K562 (cell line): ENCODE results near the gene ATG7. TPM values are rescaled to one million over a fixed set of nuclear protein-coding genes. Genes with fewer than 3 reads are reported as not detected.
"Not testable (repeated sequence)": the region's sequence is repeated elsewhere in the genome, so short reads cannot be mapped to it uniquely, and the experiment has no call there.

Source experiments
- ATAC-seq: fragments of 200-7000 bp; cut with Tn5 transposase; 3 replicates; pipeline ENCODE4 v1.9.1; 2020; ENCODE audit warnings: moderate library complexity
- BruUV-seq: library from RNA; stranded (reverse); fragments of 400-500 nt; replicated peaks from 2 replicates; lab custom pipeline; 2021; lab: Mats Ljungman, UMichigan
- CTCF ChIA-PET: fragments of 300-600 bp; formaldehyde crosslinking; extraction: SDS; loops from one replicate; lab custom pipeline; 2021; ENCODE audit warnings: low intra/inter-chr PET ratio; lab: Yijun Ruan, JAX
- POLR2A ChIA-PET: fragments of 300-600, 350-650 bp; sonication (Branson Sonifier 250); formaldehyde crosslinking; extraction: SDS; loops from one replicate; lab custom pipeline; 2021; ENCODE audit warnings: antibody characterized with exemption, inconsistent platforms; lab: Yijun Ruan, JAX
- DNase-seq, 4 experiments: peaks; one replicate each; pipeline versions ENCODE4 v3.0.0 to v3.0.0-alpha.2; 2011 to 2018; ENCODE audit warnings: low spot score in 3 of 4, mixed read lengths in 3 of 4; ENCODE audit errors: extremely low read depth in 1 of 4
- FAIRE-seq: peaks from 2 replicates; lab custom pipeline; 2011; peaks lifted over from hg19 to GRCh38; lab: Jason Lieb, UNC
- H2AFZ ChIP-seq: 2 replicates; pipeline ENCODE4 v1.6.0; 2011; ENCODE audit warnings: low read depth, low read length, control low read depth, inconsistent platforms
- H3K27ac ChIP-seq: fragments of 200-600 bp; 3 replicates; pipeline ENCODE4 v1.8.0; 2011; ENCODE audit warnings: low read depth, mild to moderate bottlenecking, control low read depth, inconsistent platforms, low read length, moderate library complexity, mixed read lengths; ENCODE audit errors: extremely low read depth
- H3K27me3 ChIP-seq, 2 experiments: fragments of 300-600 bp in 1 of 2; 2 replicates in 1 of 2; 3 replicates in 1 of 2; pipeline versions ENCODE4 v1.6.0 to v1.8.0; 2011; ENCODE audit warnings: inconsistent platforms in 2 of 2, low read length in 2 of 2, mild to moderate bottlenecking in 1 of 2, mixed read lengths in 1 of 2, moderate library complexity in 1 of 2; ENCODE audit not compliant: control insufficient read depth in 2 of 2, insufficient read depth in 2 of 2
- H3K36me3 ChIP-seq: fragments of 300-600 bp; 3 replicates; pipeline ENCODE4 v1.8.0; 2011; ENCODE audit warnings: mild to moderate bottlenecking, low read length, inconsistent platforms; ENCODE audit not compliant: control insufficient read depth, insufficient read depth
- H3K4me1 ChIP-seq, 2 experiments: fragments of 200-600 bp in 1 of 2; replicated peaks in 1 of 2; 2 replicates in 1 of 2; 3 replicates in 1 of 2; pipeline versions ENCODE4 v1.5.1 to v1.8.0; 2011; ENCODE audit warnings: inconsistent platforms in 2 of 2, low read length in 2 of 2, mild to moderate bottlenecking in 1 of 2, mixed read lengths in 1 of 2, moderate library complexity in 1 of 2; ENCODE audit not compliant: control insufficient read depth in 2 of 2, insufficient read depth in 2 of 2
- H3K4me2 ChIP-seq: 2 replicates; pipeline ENCODE4 v1.6.1; 2011; ENCODE audit warnings: low read length, control low read depth, inconsistent platforms, mixed read lengths; ENCODE audit not compliant: insufficient read depth
- H3K4me3 ChIP-seq: fragments of 200-600 bp; sonication (generic), shearing (Covaris generic); 2 replicates; pipeline ENCODE4 v1.5.1; 2016; ENCODE audit warnings: control low read depth, inconsistent platforms
- H3K79me2 ChIP-seq: fragments of 200-600 bp; 3 replicates; pipeline ENCODE4 v1.8.0; 2011; ENCODE audit warnings: low read length, inconsistent platforms; ENCODE audit not compliant: control insufficient read depth, insufficient read depth
- H3K9ac ChIP-seq, 2 experiments: 2 replicates each; pipeline versions ENCODE4 v1.6.0 to v1.6.1; 2011; ENCODE audit warnings: low read depth in 2 of 2, low read length in 2 of 2, control low read depth in 1 of 2, inconsistent platforms in 1 of 2, mild to moderate bottlenecking in 1 of 2, mixed read lengths in 1 of 2; ENCODE audit not compliant: insufficient read depth in 1 of 2
- H3K9me1 ChIP-seq: one replicate; pipeline ENCODE4 v1.6.0; 2011; ENCODE audit warnings: inconsistent platforms, mild to moderate bottlenecking, low read length, moderate library complexity; ENCODE audit not compliant: control insufficient read depth, insufficient read depth
- H3K9me3 ChIP-seq: replicated peaks from 2 replicates; pipeline ENCODE4 v1.5.1; 2011; ENCODE audit warnings: low read depth, low read length, inconsistent platforms; ENCODE audit not compliant: control insufficient read depth, insufficient read depth
- H4K20me1 ChIP-seq: replicated peaks from 2 replicates; pipeline ENCODE4 v1.6.1; 2011; ENCODE audit warnings: low read length, inconsistent platforms, mixed read lengths; ENCODE audit not compliant: control insufficient read depth, insufficient read depth
- SNRNP70 ChIP-seq: fragments of 200-400 bp; formaldehyde crosslinking; optimal IDR thresholded peaks from 2 replicates; pipeline ENCODE3; 2017; ENCODE audit warnings: low read depth, low read length
- SRSF1 ChIP-seq: fragments of 200-400 bp; formaldehyde crosslinking; IDR thresholded peaks from 2 replicates; pipeline ENCODE4 v1.6.1; 2017; ENCODE audit warnings: mild to moderate bottlenecking, low read depth, low read length, moderate library complexity
- ZFPM2 ChIP-seq: fragments of 250-450 bp; sonication (Bioruptor Pico); IDR thresholded peaks from 2 replicates; pipeline ENCODE4 v1.5.1; 2022; ENCODE audit warnings: mild to moderate bottlenecking
- WGBS: fragments of 100-300 bp; shearing (Covaris generic); methylation state at CpG from one replicate; pipeline ENCODE4 v1.1.6; 2016; ENCODE audit warnings: low coverage, mixed read lengths; ENCODE audit not compliant: insufficient coverage; ENCODE audit errors: missing lambda C conversion rate; 5-methylcytosine and 5-hydroxymethylcytosine counted together
- in situ Hi-C: fragments of 300-500 bp; cut with MboI; formaldehyde crosslinking; loops from 4 replicates; pipeline ENCODE4 v1.15.0; 2018; ENCODE audit warnings: inconsistent platforms, mixed read lengths
- intact Hi-C: fragments of 100-400 bp; cut with micrococcal nuclease; formaldehyde crosslinking; loops from 2 replicates; pipeline ENCODE4 v1.14.2; 2022
- polyA plus RNA-seq, 8 experiments: library from polyadenylated mRNA; depleted of rRNA in 4 of 8; stranded (reverse) in 5 of 8; unstranded in 3 of 8; fragments of >200 nt; fragmentation: Nextera tagmentation in 2 of 8; fragmentation: Illumina TruSeq in 1 of 8; extraction: Ambion mirVana in 2 of 8; extraction: Trizol in 1 of 8; gene quantifications; 2 replicates each; pipeline versions ENCODE4 v1.2.1 to v1.2.3, GENCODE V29; 2011 to 2014; ENCODE audit warnings: inconsistent platforms in 1 of 8, missing spikeins in 1 of 8
- total RNA-seq, 7 experiments: library from RNA; depleted of rRNA in 6 of 7; stranded (reverse); fragments of >200 nt in 6 of 7; fragmentation: Illumina TruSeq in 2 of 7; extraction: Trizol in 2 of 7; gene quantifications; 2 replicates each; pipeline versions ENCODE4 v1.2.1 to v1.2.3, GENCODE V29; 2011 to 2021; ENCODE audit warnings: low replicate concordance in 1 of 7

The ATG7 gene
- total and polyA plus RNA-seq, 9 of the 15 experiments (the other 6 are each of a cell fraction or from before 2014, with no cell fraction given): 18.3 to 45.3 (median 33.6) TPM

DNA sequence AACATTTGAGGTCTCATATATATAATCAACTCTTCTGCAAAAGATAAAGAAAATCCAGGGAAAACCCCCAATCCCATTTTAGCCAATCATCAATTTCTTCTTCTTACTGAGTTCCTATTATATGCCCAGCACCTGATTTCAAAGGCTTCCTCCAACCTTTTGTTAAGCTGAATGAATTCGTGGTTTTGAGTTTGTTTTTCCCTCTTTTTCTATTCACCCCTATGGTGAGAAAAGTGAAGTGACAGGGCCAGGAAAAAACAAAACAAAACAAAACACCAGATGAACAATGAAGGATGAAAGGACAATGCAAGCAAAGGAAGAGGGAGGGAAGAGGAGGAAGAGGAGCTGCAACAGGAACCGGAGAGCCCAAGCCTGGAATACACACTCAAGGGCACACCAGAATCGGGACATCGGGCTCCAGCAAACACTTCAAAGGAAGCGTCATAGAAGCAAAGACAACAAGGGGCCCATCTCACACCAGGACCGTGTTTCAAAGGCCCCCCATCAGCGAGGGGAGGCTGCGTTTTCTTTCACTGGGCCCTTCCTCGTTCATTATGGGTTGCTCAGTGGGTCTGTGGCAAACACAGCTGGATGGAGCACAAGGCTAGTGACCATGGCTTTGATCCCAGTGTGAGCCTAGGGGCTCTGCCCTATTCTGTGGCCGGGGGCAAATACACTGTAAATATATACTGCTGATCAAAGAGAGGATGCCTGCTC lies 321.3 kb downstream of the ATG7 start:
- no peaks in the 10 kb centered on the region for H3K36me3 ChIP-seq
- CTCF ChIA-PET: no interaction called here
- H3K4me3 ChIP-seq: no peak overlapping the region
- H3K4me2 ChIP-seq: no peak overlapping the region
- FAIRE-seq (no peak), ATAC-seq (no peak), DNase-seq (no peak)
- no TSS peak for BruUV-seq
- intact Hi-C loops: no loop called here
- H3K9me3 ChIP-seq: no peaks in the 10 kb centered on the region
- peaks cover 0 to 2% of the 10 kb centered on the region in 2 experiments; a peak in 1 of 5 replicates for H3K27me3 ChIP-seq
- H4K20me1 ChIP-seq: peaks cover 9% of the 10 kb centered on the region
- no peaks in the 10 kb centered on the region for H3K79me2 ChIP-seq
- H3K9ac ChIP-seq: no peak overlapping the region
- no peaks in the 10 kb centered on the region for H3K9me1 ChIP-seq
- TF ChIP-seq SNRNP70: no peak
- TF ChIP-seq ZFPM2: no peak
- TF ChIP-seq SRSF1: no peak
- H3K4me1 ChIP-seq: 0 out of 5 replicates have a peak, but pooled peaks cover 0 to 2% of the 10 kb centered on the region in 2 experiments
- no peak overlapping the region for H2AFZ ChIP-seq
- H3K27ac ChIP-seq: no peak overlapping the region
- in situ Hi-C loops: no loop called here
- 46% methylated on average over 10 of the region's 10 CpGs for WGBS
- POLR2A ChIA-PET: interaction anchor here (0.6 to 1.1 kb wide), 3 partner anchors 14 to 57 kb away, joined by 3 to 4 read pairs (median 4); no protein-coding TSS in a partner anchor

DNA sequence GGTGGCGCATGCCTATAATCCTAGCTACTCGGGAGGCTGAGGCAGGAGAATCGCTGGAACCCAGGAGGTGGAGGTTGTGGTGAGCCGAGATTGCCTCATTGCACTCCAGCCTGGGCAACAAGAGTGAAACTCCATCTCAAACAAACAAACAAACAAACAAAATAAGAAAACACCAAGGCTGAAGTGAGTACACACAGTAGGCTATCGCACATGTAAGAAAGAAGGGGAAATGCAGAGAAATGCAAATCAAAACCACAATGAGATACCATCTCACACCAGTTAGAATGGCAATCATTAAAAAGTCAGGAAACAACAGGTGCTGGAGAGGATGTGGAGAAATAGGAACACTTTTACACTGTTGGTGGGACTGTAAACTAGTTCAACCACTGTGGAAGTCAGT lies 322.8 kb downstream of the ATG7 start:
- 69% methylated on average over 5 of the region's 5 CpGs for WGBS
- H3K79me2 ChIP-seq, FAIRE-seq, H4K20me1 ChIP-seq, H2AFZ ChIP-seq, H3K27me3 ChIP-seq, CTCF ChIA-PET, in situ Hi-C loops, H3K4me1 ChIP-seq, H3K4me2 ChIP-seq, H3K9ac ChIP-seq, intact Hi-C loops, H3K27ac ChIP-seq, H3K9me1 ChIP-seq, ATAC-seq, BruUV-seq, POLR2A ChIA-PET, H3K36me3 ChIP-seq, H3K4me3 ChIP-seq, H3K9me3 ChIP-seq, DNase-seq: not testable (repeated sequence)
